Panc1 (cell line): Measurements from ENCODE around the gene ELANE. TPM values are rescaled to one million over a fixed set of nuclear protein-coding genes. Genes with fewer than 3 reads are reported as not detected.

Source experiments
- ATAC-seq: fragments of 200-7000 bp; cut with Tn5 transposase; 2 replicates; pipeline ENCODE4 v1.9.1; 2020; ENCODE audit warnings: mild to moderate bottlenecking, moderate library complexity
- BruUV-seq: library from RNA; stranded (reverse); fragments of 400-500 nt; replicated peaks from 2 replicates; lab custom pipeline; 2021; lab: Mats Ljungman, UMichigan
- CTCF ChIA-PET: fragments of 300-600 bp; sonication (Branson Sonifier 250); formaldehyde crosslinking; loops from one replicate; lab custom pipeline; 2022; ENCODE audit warnings: antibody characterized with exemption; lab: Charles Lee
- POLR2A ChIA-PET: fragments of 300-600 bp; sonication (Branson Sonifier 250); formaldehyde crosslinking; loops from one replicate; lab custom pipeline; 2022; ENCODE audit warnings: antibody characterized with exemption; lab: Charles Lee
- DNase-seq: peaks from one replicate; pipeline ENCODE4 v3.0.0-alpha.2; 2010; ENCODE audit warnings: low read depth, low spot score
- H3K27ac ChIP-seq: 2 replicates; pipeline ENCODE4 v1.5.1; 2011; ENCODE audit warnings: mild to moderate bottlenecking, low read length, inconsistent platforms
- H3K27me3 ChIP-seq: fragments of 200-500 bp; sonication (Bioruptor generic); 2 replicates; pipeline ENCODE4 v1.6.0; 2014; ENCODE audit warnings: low read length, inconsistent platforms; ENCODE audit not compliant: control insufficient read depth, insufficient read depth
- H3K36me3 ChIP-seq: fragments of 200-500 bp; sonication (Bioruptor generic); 2 replicates; pipeline ENCODE4 v1.5.1; 2014; ENCODE audit warnings: inconsistent platforms, mild to moderate bottlenecking, low read length, moderate library complexity; ENCODE audit not compliant: control insufficient read depth, insufficient read depth
- H3K4me1 ChIP-seq: 2 replicates; pipeline ENCODE4 v1.5.1; 2011; ENCODE audit warnings: inconsistent platforms, mild to moderate bottlenecking, low read length, moderate library complexity; ENCODE audit not compliant: control insufficient read depth, insufficient read depth
- H3K4me3 ChIP-seq, 2 experiments: 2 replicates each; pipeline ENCODE4 v1.5.1; 2011 to 2012; ENCODE audit warnings: low read depth in 2 of 2, low read length in 2 of 2, mild to moderate bottlenecking in 2 of 2, inconsistent platforms in 1 of 2, moderate library complexity in 1 of 2
- H3K9me3 ChIP-seq: fragments of 200-500 bp; sonication (Bioruptor generic); 2 replicates; pipeline ENCODE4 v1.5.1; 2014; ENCODE audit warnings: low read depth, mild to moderate bottlenecking, inconsistent platforms, low read length, moderate library complexity; ENCODE audit not compliant: control insufficient read depth, insufficient read depth
- POLR2AphosphoS5 ChIP-seq: IDR thresholded peaks from 2 replicates; pipeline ENCODE4 v1.6.1; 2012; ENCODE audit warnings: mild to moderate bottlenecking, low read depth, low read length, moderate library complexity
- SIN3A ChIP-seq: IDR thresholded peaks from 2 replicates; pipeline ENCODE4 v1.6.1; 2012; ENCODE audit warnings: low read depth, mild to moderate bottlenecking, low read length, moderate library complexity, borderline replicate concordance; ENCODE audit not compliant: insufficient read depth
- TCF7L2 ChIP-seq: IDR thresholded peaks from 2 replicates; pipeline ENCODE4 v1.6.1; 2011; ENCODE audit warnings: mild to moderate bottlenecking, low read depth, low read length, inconsistent platforms
- in situ Hi-C: cut with HindIII; loops from 2 replicates; pipeline ENCODE4 v1.10.0; 2016; ENCODE audit warnings: low sequenced_read_pairs, low pct_unique_long_range_greater_than_20kb
- intact Hi-C: fragments of 100-400 bp; cut with micrococcal nuclease; formaldehyde crosslinking; loops from one replicate; pipeline ENCODE4 v1.10.0; 2022; ENCODE audit not compliant: unreplicated experiment
- total RNA-seq: library from RNA; stranded (reverse); gene quantifications from one replicate; pipeline ENCODE4 v1.2.1, GENCODE V29; 2021; ENCODE audit not compliant: unreplicated experiment
- TF ChIP-seq, protein P1 (sequence below), 2 experiments: IDR thresholded peaks; 2 replicates each; pipeline ENCODE4 v1.6.1; 2011 to 2012; ENCODE audit warnings: low read depth in 2 of 2, control low read depth in 1 of 2, low read length in 1 of 2, mild to moderate bottlenecking in 1 of 2, moderate library complexity in 1 of 2; ENCODE audit not compliant: insufficient read depth in 1 of 2
- TF ChIP-seq, protein P2 (sequence below): fragments of 450-650 bp; IDR thresholded peaks from 2 replicates; pipeline ENCODE4 v1.5.1; 2017; ENCODE audit warnings: mild to moderate bottlenecking

The ELANE gene
- total RNA-seq, 1 experiment from 2014 or later, result 0.57 TPM

- ATAC-seq (no peak; the same call in 1 of the 2 replicates), DNase-seq (no peak)
- Histone ChIP-seq H3K27ac (no peak overlapping the region), H3K27me3 (no peaks in the 10 kb centered on the region), H3K4me1 (no peaks in the 10 kb centered on the region), H3K4me3 (no peak overlapping the region), H3K9me3 (no peaks in the 10 kb centered on the region), H3K36me3 (peaks cover 6% of the 10 kb centered on the region)
- BruUV-seq, result TSS peak; percentile 89
- ChIA-PET POLR2A (no interaction called here), CTCF (no interaction called here)
- TF ChIP-seq POLR2AphosphoS5 (no peak), SIN3A (no peak)
- TF ChIP-seq, protein P1, sequence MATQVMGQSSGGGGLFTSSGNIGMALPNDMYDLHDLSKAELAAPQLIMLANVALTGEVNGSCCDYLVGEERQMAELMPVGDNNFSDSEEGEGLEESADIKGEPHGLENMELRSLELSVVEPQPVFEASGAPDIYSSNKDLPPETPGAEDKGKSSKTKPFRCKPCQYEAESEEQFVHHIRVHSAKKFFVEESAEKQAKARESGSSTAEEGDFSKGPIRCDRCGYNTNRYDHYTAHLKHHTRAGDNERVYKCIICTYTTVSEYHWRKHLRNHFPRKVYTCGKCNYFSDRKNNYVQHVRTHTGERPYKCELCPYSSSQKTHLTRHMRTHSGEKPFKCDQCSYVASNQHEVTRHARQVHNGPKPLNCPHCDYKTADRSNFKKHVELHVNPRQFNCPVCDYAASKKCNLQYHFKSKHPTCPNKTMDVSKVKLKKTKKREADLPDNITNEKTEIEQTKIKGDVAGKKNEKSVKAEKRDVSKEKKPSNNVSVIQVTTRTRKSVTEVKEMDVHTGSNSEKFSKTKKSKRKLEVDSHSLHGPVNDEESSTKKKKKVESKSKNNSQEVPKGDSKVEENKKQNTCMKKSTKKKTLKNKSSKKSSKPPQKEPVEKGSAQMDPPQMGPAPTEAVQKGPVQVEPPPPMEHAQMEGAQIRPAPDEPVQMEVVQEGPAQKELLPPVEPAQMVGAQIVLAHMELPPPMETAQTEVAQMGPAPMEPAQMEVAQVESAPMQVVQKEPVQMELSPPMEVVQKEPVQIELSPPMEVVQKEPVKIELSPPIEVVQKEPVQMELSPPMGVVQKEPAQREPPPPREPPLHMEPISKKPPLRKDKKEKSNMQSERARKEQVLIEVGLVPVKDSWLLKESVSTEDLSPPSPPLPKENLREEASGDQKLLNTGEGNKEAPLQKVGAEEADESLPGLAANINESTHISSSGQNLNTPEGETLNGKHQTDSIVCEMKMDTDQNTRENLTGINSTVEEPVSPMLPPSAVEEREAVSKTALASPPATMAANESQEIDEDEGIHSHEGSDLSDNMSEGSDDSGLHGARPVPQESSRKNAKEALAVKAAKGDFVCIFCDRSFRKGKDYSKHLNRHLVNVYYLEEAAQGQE (IDR thresholded peaks at IDR 0.05; ENCODE audit: insufficient read depth in 1 of 2, low read depth in 2 of 2, low read length in 1 of 2), result no peak
- TF ChIP-seq, protein P2, sequence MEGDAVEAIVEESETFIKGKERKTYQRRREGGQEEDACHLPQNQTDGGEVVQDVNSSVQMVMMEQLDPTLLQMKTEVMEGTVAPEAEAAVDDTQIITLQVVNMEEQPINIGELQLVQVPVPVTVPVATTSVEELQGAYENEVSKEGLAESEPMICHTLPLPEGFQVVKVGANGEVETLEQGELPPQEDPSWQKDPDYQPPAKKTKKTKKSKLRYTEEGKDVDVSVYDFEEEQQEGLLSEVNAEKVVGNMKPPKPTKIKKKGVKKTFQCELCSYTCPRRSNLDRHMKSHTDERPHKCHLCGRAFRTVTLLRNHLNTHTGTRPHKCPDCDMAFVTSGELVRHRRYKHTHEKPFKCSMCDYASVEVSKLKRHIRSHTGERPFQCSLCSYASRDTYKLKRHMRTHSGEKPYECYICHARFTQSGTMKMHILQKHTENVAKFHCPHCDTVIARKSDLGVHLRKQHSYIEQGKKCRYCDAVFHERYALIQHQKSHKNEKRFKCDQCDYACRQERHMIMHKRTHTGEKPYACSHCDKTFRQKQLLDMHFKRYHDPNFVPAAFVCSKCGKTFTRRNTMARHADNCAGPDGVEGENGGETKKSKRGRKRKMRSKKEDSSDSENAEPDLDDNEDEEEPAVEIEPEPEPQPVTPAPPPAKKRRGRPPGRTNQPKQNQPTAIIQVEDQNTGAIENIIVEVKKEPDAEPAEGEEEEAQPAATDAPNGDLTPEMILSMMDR, result no peak
- intact Hi-C loops, result no loop called here
- in situ Hi-C loops, result no loop called here
Measured at GRCh38 chr19:812747-813218, 39.3 kb upstream of the ELANE start.

GRCh38 chr19:813219-814151 lies 38.6 kb upstream of the ELANE start:
- TF ChIP-seq SIN3A (no peak), POLR2AphosphoS5 (no peak; the same call in 1 of the 2 replicates), TCF7L2 (no peak)
- TF ChIP-seq, protein P1 (IDR thresholded peaks at IDR 0.05; ENCODE audit: insufficient read depth in 1 of 2, low read depth in 2 of 2, low read length in 1 of 2), result no peak
- TF ChIP-seq, protein P2, result no peak
- Histone ChIP-seq H3K36me3 (peaks cover 3% of the 10 kb centered on the region), H3K4me1 (no peaks in the 10 kb centered on the region), H3K27ac (no peak overlapping the region), H3K4me3 (no peak overlapping the region), H3K27me3 (no peaks in the 10 kb centered on the region), H3K9me3 (no peaks in the 10 kb centered on the region)
- intact Hi-C loops, result no loop called here
- DNase-seq (no peak), ATAC-seq (peak; percentile 11; the same call in 1 of the 2 replicates)
- ChIA-PET POLR2A (no interaction called here), CTCF (no interaction called here)
- no TSS peak for BruUV-seq
- in situ Hi-C loops, result no loop called here
